ENCODE data around the gene ADCY1. TPM values are rescaled to one million over a fixed set of nuclear protein-coding genes. Genes with fewer than 3 reads are reported as not detected.

The ADCY1 gene
- total RNA-seq, 6 donors from 2014 or later, result 0.46 to 4.1 (median 1.2) TPM

GRCh38 chr7:45709168-45710042 lies 135.2 kb downstream of the ADCY1 start:
- Histone ChIP-seq H3K4me1 (no peaks in the 10 kb centered on the region), H3K27ac (peak overlapping the region in 2 of 4 donors; percentile 42 to 64), H3K9me3 (no peaks in the 10 kb centered on the region), H3K36me3 (no peaks in the 10 kb centered on the region), H3K27me3 (no peaks in the 10 kb centered on the region), H3K4me3 (no peak overlapping the region)
- ATAC-seq (ENCODE audit: low FRiP score in 2 of 2) (peak; percentile 64 to 86), DNase-seq (peak in 1 of 2 donors; percentile 28)
- TF ChIP-seq, protein P1, sequence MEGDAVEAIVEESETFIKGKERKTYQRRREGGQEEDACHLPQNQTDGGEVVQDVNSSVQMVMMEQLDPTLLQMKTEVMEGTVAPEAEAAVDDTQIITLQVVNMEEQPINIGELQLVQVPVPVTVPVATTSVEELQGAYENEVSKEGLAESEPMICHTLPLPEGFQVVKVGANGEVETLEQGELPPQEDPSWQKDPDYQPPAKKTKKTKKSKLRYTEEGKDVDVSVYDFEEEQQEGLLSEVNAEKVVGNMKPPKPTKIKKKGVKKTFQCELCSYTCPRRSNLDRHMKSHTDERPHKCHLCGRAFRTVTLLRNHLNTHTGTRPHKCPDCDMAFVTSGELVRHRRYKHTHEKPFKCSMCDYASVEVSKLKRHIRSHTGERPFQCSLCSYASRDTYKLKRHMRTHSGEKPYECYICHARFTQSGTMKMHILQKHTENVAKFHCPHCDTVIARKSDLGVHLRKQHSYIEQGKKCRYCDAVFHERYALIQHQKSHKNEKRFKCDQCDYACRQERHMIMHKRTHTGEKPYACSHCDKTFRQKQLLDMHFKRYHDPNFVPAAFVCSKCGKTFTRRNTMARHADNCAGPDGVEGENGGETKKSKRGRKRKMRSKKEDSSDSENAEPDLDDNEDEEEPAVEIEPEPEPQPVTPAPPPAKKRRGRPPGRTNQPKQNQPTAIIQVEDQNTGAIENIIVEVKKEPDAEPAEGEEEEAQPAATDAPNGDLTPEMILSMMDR (IDR thresholded peaks at IDR 0.05), result no peak
- peak; percentile 65 to 79 for TF ChIP-seq POLR2AphosphoS5 (IDR thresholded peaks at IDR 0.05)
- no peak for TF ChIP-seq POLR2A (IDR thresholded peaks at IDR 0.05)
- 75 to 78% methylated on average over 13 to 14 of the region's 14 CpGs for WGBS, 2 donors

DNA sequence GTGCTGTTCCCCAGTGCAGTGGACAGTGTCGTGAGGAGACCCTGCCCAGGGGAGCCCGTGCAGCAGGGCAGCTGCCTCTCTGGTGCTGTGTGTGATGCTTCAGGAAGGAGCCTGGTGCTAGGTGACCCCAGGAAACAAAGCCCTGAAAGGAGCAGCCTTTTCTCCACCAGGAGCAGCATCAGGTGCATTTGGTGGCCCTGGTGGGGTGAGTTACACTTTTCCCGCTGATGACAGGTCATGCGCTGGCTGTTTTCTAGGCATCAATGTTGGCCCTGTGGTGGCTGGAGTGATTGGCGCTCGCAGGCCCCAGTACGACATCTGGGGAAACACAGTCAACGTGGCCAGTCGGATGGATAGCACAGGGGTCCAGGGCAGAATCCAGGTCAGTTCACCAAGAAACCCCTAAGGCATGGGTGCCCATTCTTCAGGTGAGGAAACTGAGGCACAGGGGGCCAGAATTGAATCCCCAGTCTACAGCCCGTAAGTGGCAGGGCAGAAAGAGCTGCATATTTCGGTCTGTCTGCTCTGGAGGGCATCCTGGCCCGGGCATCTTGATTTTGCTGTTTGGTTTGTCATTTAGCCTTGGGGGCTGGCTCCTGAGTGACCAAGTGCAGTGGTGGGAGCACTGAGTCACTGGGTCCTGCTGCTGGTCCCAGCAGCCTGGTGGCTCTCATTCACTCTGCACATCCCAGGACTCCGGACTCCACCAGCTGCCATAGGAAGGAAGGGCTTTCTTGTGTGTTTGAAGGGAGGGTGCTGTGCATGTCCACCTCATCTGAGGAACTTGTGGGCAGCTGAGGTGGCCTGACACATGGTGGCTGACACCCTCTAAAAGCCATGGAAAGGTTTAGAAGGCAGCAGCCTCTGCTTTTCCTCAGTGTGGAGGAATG lies 136.3 kb downstream of the ADCY1 start:
- TF ChIP-seq POLR2A (IDR thresholded peaks at IDR 0.05) (no peak), POLR2AphosphoS5 (IDR thresholded peaks at IDR 0.05) (no peak), EP300 (IDR thresholded peaks at IDR 0.05) (no peak)
- TF ChIP-seq, protein P1 (IDR thresholded peaks at IDR 0.05), result no peak
- no peak overlapping the region for H3K4me3 ChIP-seq
- H3K36me3 ChIP-seq, result no peaks in the 10 kb centered on the region
- peak overlapping the region in 2 of 4 donors; percentile 5 to 64 for H3K27ac ChIP-seq
- no peaks in the 10 kb centered on the region for H3K4me1 ChIP-seq
- no peaks in the 10 kb centered on the region for H3K9me3 ChIP-seq
- ATAC-seq (ENCODE audit: low FRiP score in 2 of 2) (no peak), DNase-seq (peak in 1 of 2 donors; percentile 18)
- H3K27me3 ChIP-seq, result no peaks in the 10 kb centered on the region
- 90 to 93% methylated on average over 8 to 13 of the region's 13 CpGs for WGBS, 2 donors

GRCh38 chr7:45711161-45711490 lies 137.0 kb downstream of the ADCY1 start:
- Histone ChIP-seq H3K27me3 (no peaks in the 10 kb centered on the region), H3K27ac (no peak overlapping the region), H3K9me3 (no peaks in the 10 kb centered on the region), H3K4me1 (peaks cover 0 to under 1% (median 0%) of the 10 kb centered on the region in 4 donors), H3K4me3 (no peak overlapping the region), H3K36me3 (no peaks in the 10 kb centered on the region)
- ATAC-seq (ENCODE audit: low FRiP score in 2 of 2) (no peak), DNase-seq (no peak)
- 91 to 99% methylated on average over 5 of the region's 5 CpGs for WGBS, 2 donors
- TF ChIP-seq, protein P1 (IDR thresholded peaks at IDR 0.05), result no peak
- TF ChIP-seq POLR2A (IDR thresholded peaks at IDR 0.05) (no peak), EP300 (IDR thresholded peaks at IDR 0.05) (no peak), POLR2AphosphoS5 (IDR thresholded peaks at IDR 0.05) (no peak)

DNA sequence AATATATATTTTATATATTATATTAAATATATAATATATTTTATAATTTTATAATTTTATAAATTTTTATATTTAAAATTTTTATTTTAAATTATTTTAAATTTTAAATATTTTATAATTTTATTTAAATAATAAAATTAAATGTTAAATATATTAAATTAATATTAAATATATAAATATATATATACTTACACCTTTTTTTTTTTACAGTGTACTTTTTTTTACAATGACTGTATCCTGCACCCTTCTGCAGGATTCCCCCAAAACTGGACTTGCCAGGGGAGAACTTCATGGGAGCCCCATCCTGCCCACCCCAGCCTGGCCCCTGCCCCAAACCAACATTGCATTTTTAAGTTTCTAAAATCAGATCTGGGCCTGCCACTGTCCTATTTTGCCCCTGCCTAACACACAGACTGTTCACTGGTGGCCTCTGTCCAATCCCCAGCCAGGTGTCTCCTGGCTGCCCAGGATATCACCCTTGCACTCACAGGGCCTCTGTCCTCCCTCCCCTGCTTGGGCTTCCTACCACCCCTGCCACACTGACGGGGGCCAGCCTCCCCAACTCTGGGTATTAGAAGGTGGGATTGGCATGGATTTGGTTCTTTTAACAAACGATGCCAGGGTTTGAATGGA lies 138.0 kb downstream of the ADCY1 start:
- no peak for TF ChIP-seq POLR2A (IDR thresholded peaks at IDR 0.05)
- TF ChIP-seq, protein P1 (IDR thresholded peaks at IDR 0.05), result no peak
- no peak for TF ChIP-seq POLR2AphosphoS5 (IDR thresholded peaks at IDR 0.05)
- no peak for TF ChIP-seq EP300 (IDR thresholded peaks at IDR 0.05)
- WGBS, 2 donors, result 65 to 79% methylated on average over 2 of the region's 2 CpGs
- peak in 1 of 2 donors; percentile 12 for DNase-seq

More for the DNA sequence above, 138.0 kb downstream of the ADCY1 start:
- ATAC-seq (ENCODE audit: low FRiP score in 2 of 2), result no peak
- Histone ChIP-seq H3K4me3 (no peak overlapping the region), H3K4me1 (peaks cover 0 to 6% (median 2%) of the 10 kb centered on the region in 4 donors), H3K36me3 (no peaks in the 10 kb centered on the region), H3K27me3 (no peaks in the 10 kb centered on the region), H3K9me3 (no peaks in the 10 kb centered on the region), H3K27ac (no peak overlapping the region)
